Liver (tissue), 3 donors: Measurements from ENCODE around the gene FCN1.

ENCODE experiments used
- CTCF ChIP-seq: fragments of 150-350 bp; IDR thresholded peaks from 2 replicates; pipeline ENCODE4 v1.5.1; 2017; ENCODE audit warnings: improper control_type of control experiment, low read depth, low read length; ENCODE audit not compliant: missing input control
- EGR1 ChIP-seq, 2 donors: IDR thresholded peaks; 2 replicates each; pipeline ENCODE4 v1.6.1; 2016 to 2018; ENCODE audit warnings: antibody characterized with exemption in 2 of 2, low read depth in 2 of 2
- FOXA1 ChIP-seq: IDR thresholded peaks from 2 replicates; pipeline ENCODE4 v1.6.1; 2016; ENCODE audit warnings: antibody characterized with exemption
- GABPA ChIP-seq, 2 donors: IDR thresholded peaks in 1 of 2; conservative IDR thresholded peaks in 1 of 2; 2 replicates each; pipeline ENCODE4 v1.6.1; 2016; ENCODE audit warnings: antibody characterized with exemption in 2 of 2, mild to moderate bottlenecking in 1 of 2, moderate library complexity in 1 of 2
- JUND ChIP-seq, 2 donors: IDR thresholded peaks; 2 replicates each; pipeline ENCODE4 v1.6.1; 2016; ENCODE audit warnings: antibody characterized with exemption in 2 of 2
- MAX ChIP-seq: IDR thresholded peaks from 2 replicates; pipeline ENCODE4 v1.6.1; 2016; ENCODE audit warnings: antibody characterized with exemption
- RAD21 ChIP-seq, 2 donors: IDR thresholded peaks; 2 replicates each; pipeline ENCODE4 v1.6.1; 2016; ENCODE audit warnings: antibody characterized with exemption in 2 of 2, mild to moderate bottlenecking in 2 of 2
- REST ChIP-seq: IDR thresholded peaks from 2 replicates; pipeline ENCODE4 v1.6.1; 2016; ENCODE audit warnings: antibody characterized with exemption, mild to moderate bottlenecking
- SP1 ChIP-seq: IDR thresholded peaks from 2 replicates; pipeline ENCODE4 v1.6.1; 2018; ENCODE audit warnings: antibody characterized with exemption, mild to moderate bottlenecking
- TAF1 ChIP-seq: conservative IDR thresholded peaks from 2 replicates; pipeline ENCODE4 v1.6.1; 2016; ENCODE audit warnings: antibody characterized with exemption, mild to moderate bottlenecking
- ZBTB33 ChIP-seq: IDR thresholded peaks from 2 replicates; pipeline ENCODE4 v1.6.1; 2016; ENCODE audit warnings: antibody characterized with exemption
- TF ChIP-seq, protein P1 (sequence below): IDR thresholded peaks from 2 replicates; pipeline ENCODE4 v1.6.1; 2016; ENCODE audit warnings: antibody characterized with exemption
- donor health status: healthy.
- donor health status: healthy.

- TF ChIP-seq CTCF (no peak), EGR1 (IDR thresholded peaks at IDR 0.05; ENCODE audit: low read depth in 2 of 2) (no peak), REST (no peak), GABPA (IDR thresholded peaks at IDR 0.05 in 1 of 2, conservative IDR thresholded peaks at IDR 0.05 in 1 of 2) (no peak), SP1 (no peak), RAD21 (IDR thresholded peaks at IDR 0.05) (no peak), JUND (IDR thresholded peaks at IDR 0.05) (no peak), TAF1 (no peak), MAX (no peak), FOXA1 (no peak), ZBTB33 (no peak)
- TF ChIP-seq, protein P1, sequence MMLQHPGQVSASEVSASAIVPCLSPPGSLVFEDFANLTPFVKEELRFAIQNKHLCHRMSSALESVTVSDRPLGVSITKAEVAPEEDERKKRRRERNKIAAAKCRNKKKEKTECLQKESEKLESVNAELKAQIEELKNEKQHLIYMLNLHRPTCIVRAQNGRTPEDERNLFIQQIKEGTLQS, result no peak
Measured at GRCh38 chr9:134963546-134963945, 45.8 kb upstream of the FCN1 start.
